Keratinocyte (primary cell): ENCODE results near the gene NPY4R.
"Not testable (repeated sequence)": the region's sequence is repeated elsewhere in the genome, so short reads cannot be mapped to it uniquely, and the experiment has no call there.

Source experiments
- EZH2 ChIP-seq: IDR thresholded peaks from one replicate; pipeline ENCODE4 v1.6.1; 2012; ENCODE audit warnings: inconsistent platforms, mild to moderate bottlenecking, low read length, moderate library complexity
- TF ChIP-seq, protein P1 (sequence below), 3 experiments: IDR thresholded peaks in 1 of 3; conservative IDR thresholded peaks in 1 of 3; optimal IDR thresholded peaks in 1 of 3; 2 replicates in 2 of 3; 3 replicates in 1 of 3; pipeline versions ENCODE3 to v1.5.1; 2011; ENCODE audit warnings: low read length in 3 of 3, mild to moderate bottlenecking in 3 of 3, moderate library complexity in 2 of 3, control low read depth in 1 of 3, inconsistent platforms in 1 of 3; ENCODE audit not compliant: insufficient read depth in 2 of 3; ENCODE audit errors: extremely low read depth in 1 of 3

DNA sequence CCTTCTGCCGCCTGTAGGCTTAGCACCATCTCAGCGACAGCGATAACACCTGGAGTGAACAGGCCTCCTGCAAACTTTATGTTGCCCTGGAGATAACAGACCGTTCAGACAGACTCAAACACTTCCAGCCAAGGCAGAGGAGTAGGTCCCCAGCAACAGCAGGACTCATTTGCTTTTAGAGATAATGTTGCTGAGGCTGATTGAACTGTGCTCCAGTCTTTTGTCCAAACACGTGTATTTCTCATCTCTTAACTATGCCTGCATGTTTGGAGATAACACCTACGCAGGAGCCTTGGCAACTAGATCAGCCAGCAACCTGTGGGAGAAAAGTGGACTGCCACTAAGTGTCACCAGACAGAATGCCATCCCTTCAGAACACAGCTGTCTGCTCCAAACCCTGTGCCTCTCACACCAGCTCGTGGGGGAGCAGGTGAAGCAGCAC lies 23.9 kb downstream of the NPY4R start:
- not testable (repeated sequence) for TF ChIP-seq EZH2
- TF ChIP-seq, protein P1, sequence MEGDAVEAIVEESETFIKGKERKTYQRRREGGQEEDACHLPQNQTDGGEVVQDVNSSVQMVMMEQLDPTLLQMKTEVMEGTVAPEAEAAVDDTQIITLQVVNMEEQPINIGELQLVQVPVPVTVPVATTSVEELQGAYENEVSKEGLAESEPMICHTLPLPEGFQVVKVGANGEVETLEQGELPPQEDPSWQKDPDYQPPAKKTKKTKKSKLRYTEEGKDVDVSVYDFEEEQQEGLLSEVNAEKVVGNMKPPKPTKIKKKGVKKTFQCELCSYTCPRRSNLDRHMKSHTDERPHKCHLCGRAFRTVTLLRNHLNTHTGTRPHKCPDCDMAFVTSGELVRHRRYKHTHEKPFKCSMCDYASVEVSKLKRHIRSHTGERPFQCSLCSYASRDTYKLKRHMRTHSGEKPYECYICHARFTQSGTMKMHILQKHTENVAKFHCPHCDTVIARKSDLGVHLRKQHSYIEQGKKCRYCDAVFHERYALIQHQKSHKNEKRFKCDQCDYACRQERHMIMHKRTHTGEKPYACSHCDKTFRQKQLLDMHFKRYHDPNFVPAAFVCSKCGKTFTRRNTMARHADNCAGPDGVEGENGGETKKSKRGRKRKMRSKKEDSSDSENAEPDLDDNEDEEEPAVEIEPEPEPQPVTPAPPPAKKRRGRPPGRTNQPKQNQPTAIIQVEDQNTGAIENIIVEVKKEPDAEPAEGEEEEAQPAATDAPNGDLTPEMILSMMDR (optimal IDR thresholded peaks at IDR 0.05 in 1 of 3, IDR thresholded peaks at IDR 0.05 in 1 of 3, conservative IDR thresholded peaks at IDR 0.05 in 1 of 3; ENCODE audit: extremely low read depth in 1 of 3, insufficient read depth in 2 of 3, low read length in 3 of 3) = not testable (repeated sequence)
